ENCODE measurements around the gene GNB1L. TPM values are rescaled to one million over a fixed set of nuclear protein-coding genes. Genes with fewer than 3 reads are reported as not detected.

The GNB1L gene
- total and polyA plus RNA-seq, 9 of the 15 experiments (the other 6 are each of a cell fraction or from before 2014, with no cell fraction given), result 0.56 to 50.5 (median 10.2) TPM

GRCh38 chr22:19800761-19801244, 53.9 kb downstream of the GNB1L start (continued):
- TF ChIP-seq CUX1 (CRISPR knock-in tag; IDR thresholded peaks at IDR 0.05) (no peak), SFPQ (IDR thresholded peaks at IDR 0.05; ENCODE audit: low read depth, low read length) (no peak), GATAD2A (IDR thresholded peaks at IDR 0.05) (no peak), CHD7 (IDR thresholded peaks at IDR 0.05; ENCODE audit: low read depth, low read length) (no peak), ZNF23 (CRISPR knock-in tag; IDR thresholded peaks at IDR 0.05) (no peak), MNT (conservative IDR thresholded peaks at IDR 0.05) (no peak)
